Tibial artery (tissue), 4 donors: ENCODE results near the gene SPPL2C.

Experiments
- DNase-seq, 2 donors: peaks; one replicate each; pipeline ENCODE4 v3.0.0-alpha.2; 2019
- H3K27ac ChIP-seq, 2 donors: fragments of 200-600 bp; sonication (generic) in 1 of 2; 1 replicate in 1 of 2; 2 replicates in 1 of 2; pipeline ENCODE4 v1.5.1; 2018 to 2019; ENCODE audit warnings: mild to moderate bottlenecking in 1 of 2
- H3K27me3 ChIP-seq, 2 donors: fragments of 200-600 bp; sonication (generic) in 1 of 2; one replicate each; pipeline versions ENCODE4 v1.5.1 to v1.6.0; 2016 to 2019
- H3K36me3 ChIP-seq, 3 donors: fragments of 200-600 bp; sonication (generic) in 2 of 3; one replicate each; pipeline ENCODE4 v1.5.1; 2016 to 2019; ENCODE audit warnings: mild to moderate bottlenecking in 2 of 3
- H3K4me1 ChIP-seq, 4 donors: fragments of 200-600 bp; sonication (generic) in 2 of 4; 1 replicate in 3 of 4; 2 replicates in 1 of 4; pipeline ENCODE4 v1.5.1; 2016 to 2019
- H3K4me3 ChIP-seq, 2 donors: fragments of 200-600 bp; sonication (generic) in 1 of 2; 1 replicate in 1 of 2; 2 replicates in 1 of 2; pipeline ENCODE4 v1.5.1; 2018 to 2019; ENCODE audit warnings: mild to moderate bottlenecking in 2 of 2
- H3K9me3 ChIP-seq, 3 donors: fragments of 200-600 bp; sonication (generic) in 1 of 3; one replicate each; pipeline ENCODE4 v1.5.1; 2016 to 2019
- CTCF ChIP-seq, 2 experiments: fragments of 200-600 bp in 1 of 2; fragments of 450-650 bp in 1 of 2; IDR thresholded peaks; one replicate each; pipeline ENCODE4 v1.5.1; 2017 to 2019; ENCODE audit warnings: antibody characterized with exemption in 2 of 2, mild to moderate bottlenecking in 1 of 2, moderate library complexity in 1 of 2
- intact Hi-C: fragments of 100-400 bp; cut with DNase I; formaldehyde crosslinking; loops from one replicate; pipeline ENCODE4 v1.15.0; 2023; ENCODE audit warnings: low total_unique reads

The SPPL2C gene

GRCh38 chr17:45841883-45842525, 2.7 kb upstream of the SPPL2C start:
- Histone ChIP-seq H3K4me3 (no peak overlapping the region), H3K4me1 (no peaks in the 10 kb centered on the region), H3K27ac (no peak overlapping the region), H3K9me3 (no peaks in the 10 kb centered on the region), H3K36me3 (no peaks in the 10 kb centered on the region), H3K27me3 (peaks cover 0 to 52% of the 10 kb centered on the region in 2 donors)
- TF ChIP-seq CTCF (IDR thresholded peaks at IDR 0.05) = no peak
- no peak for DNase-seq
- intact Hi-C loops = no loop called here

- no peaks in the 10 kb centered on the region for H3K4me1 ChIP-seq
- no peak for DNase-seq
- intact Hi-C loops = no loop called here
- H3K27ac ChIP-seq = no peak overlapping the region
- H3K27me3 ChIP-seq = peaks cover 0 to 50% of the 10 kb centered on the region in 2 donors
- no peak overlapping the region for H3K4me3 ChIP-seq
- no peaks in the 10 kb centered on the region for H3K9me3 ChIP-seq
- no peaks in the 10 kb centered on the region for H3K36me3 ChIP-seq
- no peak for TF ChIP-seq CTCF (IDR thresholded peaks at IDR 0.05)
Observed at GRCh38 chr17:45843722-45844121, 959 bp upstream of the SPPL2C start.

- H3K4me1 ChIP-seq = no peaks in the 10 kb centered on the region
- no peak for DNase-seq
- peaks cover 0 to 46% of the 10 kb centered on the region in 2 donors for H3K27me3 ChIP-seq
- H3K36me3 ChIP-seq = no peaks in the 10 kb centered on the region
- intact Hi-C loops = no loop called here
- no peaks in the 10 kb centered on the region for H3K9me3 ChIP-seq
- H3K27ac ChIP-seq = no peak overlapping the region
- TF ChIP-seq CTCF (IDR thresholded peaks at IDR 0.05) = no peak
- H3K4me3 ChIP-seq = no peak overlapping the region
Observed at GRCh38 chr17:45845376-45846185, 900 bp downstream of the SPPL2C start.

- Histone ChIP-seq H3K36me3 (no peaks in the 10 kb centered on the region), H3K4me1 (no peaks in the 10 kb centered on the region), H3K27ac (no peak overlapping the region), H3K4me3 (no peak overlapping the region), H3K9me3 (no peaks in the 10 kb centered on the region), H3K27me3 (peaks cover 0 to 52% of the 10 kb centered on the region in 2 donors)
- TF ChIP-seq CTCF (IDR thresholded peaks at IDR 0.05) = no peak
- DNase-seq = no peak
- intact Hi-C loops = no loop called here
Observed at GRCh38 chr17:45846223-45846622, 1.5 kb downstream of the SPPL2C start.

- intact Hi-C loops = no loop called here
- H3K4me3 ChIP-seq = no peak overlapping the region
- no peak overlapping the region for H3K27ac ChIP-seq
- no peaks in the 10 kb centered on the region for H3K36me3 ChIP-seq
- H3K27me3 ChIP-seq = peaks cover 0 to 56% of the 10 kb centered on the region in 2 donors
- no peaks in the 10 kb centered on the region for H3K4me1 ChIP-seq
- no peak for TF ChIP-seq CTCF (IDR thresholded peaks at IDR 0.05)
- no peak for DNase-seq
- H3K9me3 ChIP-seq = no peaks in the 10 kb centered on the region
Observed at GRCh38 chr17:45846646-45847045, 2.0 kb downstream of the SPPL2C start.
